Mesendoderm (in vitro differentiated cells): ENCODE measurements around the gene DDX18. TPM values are rescaled to one million over a fixed set of nuclear protein-coding genes. Genes with fewer than 3 reads are reported as not detected.
A peak's percentile ranks its signal among the peaks of the same experiment; 100 is the strongest.

Source experiments
- DNase-seq: peaks from one replicate; pipeline ENCODE4 v3.0.0; 2013
- H2AK5ac ChIP-seq: 2 replicates; pipeline ENCODE4 v1.6.1; 2013; ENCODE audit warnings: low read length, inconsistent platforms
- H2BK120ac ChIP-seq: 2 replicates; pipeline ENCODE4 v1.6.1; 2013; ENCODE audit warnings: low read depth, mild to moderate bottlenecking, low read length, moderate library complexity, mixed read lengths
- H2BK15ac ChIP-seq: replicated peaks from 2 replicates; pipeline ENCODE4 v1.6.1; 2013; ENCODE audit warnings: low read depth, mild to moderate bottlenecking, moderate library complexity
- H2BK5ac ChIP-seq: 2 replicates; pipeline ENCODE4 v1.6.1; 2013; ENCODE audit warnings: low read length, inconsistent platforms
- H3K18ac ChIP-seq: 2 replicates; pipeline ENCODE4 v1.6.1; 2013; ENCODE audit warnings: mild to moderate bottlenecking, low read length, mixed read lengths
- H3K23ac ChIP-seq: one replicate; pipeline ENCODE4 v1.6.1; 2013; ENCODE audit warnings: low read length
- H3K27ac ChIP-seq: 2 replicates; pipeline ENCODE4 v1.5.1; 2013; ENCODE audit warnings: low read depth, mild to moderate bottlenecking, inconsistent platforms, low read length, moderate library complexity
- H3K27me3 ChIP-seq: 2 replicates; pipeline ENCODE4 v1.6.1; 2013; ENCODE audit warnings: low read length, control low read depth, mild to moderate bottlenecking, inconsistent platforms; ENCODE audit not compliant: insufficient read depth, poor library complexity
- H3K36me3 ChIP-seq: 2 replicates; pipeline ENCODE4 v1.6.1; 2013; ENCODE audit warnings: low read length, inconsistent platforms; ENCODE audit not compliant: control insufficient read depth, insufficient read depth
- H3K4ac ChIP-seq: one replicate; pipeline ENCODE4 v1.6.1; 2013; ENCODE audit warnings: low read depth, mild to moderate bottlenecking, low read length, moderate library complexity
- H3K4me1 ChIP-seq: 2 replicates; pipeline ENCODE4 v1.6.1; 2013; ENCODE audit warnings: low read depth, low read length, inconsistent platforms; ENCODE audit not compliant: control insufficient read depth
- H3K4me2 ChIP-seq: 2 replicates; pipeline ENCODE4 v1.6.1; 2013; ENCODE audit warnings: low read length
- H3K4me3 ChIP-seq: 2 replicates; pipeline ENCODE4 v1.5.1; 2013; ENCODE audit warnings: mild to moderate bottlenecking, low read length
- H3K56ac ChIP-seq: one replicate; pipeline ENCODE4 v1.6.1; 2013; ENCODE audit warnings: low read length
- H3K79me1 ChIP-seq: 2 replicates; pipeline ENCODE4 v1.6.1; 2013; ENCODE audit warnings: low read length, inconsistent platforms
- H3K79me2 ChIP-seq: 2 replicates; pipeline ENCODE4 v1.6.1; 2013; ENCODE audit warnings: mild to moderate bottlenecking, low read length; ENCODE audit not compliant: control insufficient read depth, insufficient read depth
- H3K9ac ChIP-seq: 2 replicates; pipeline ENCODE4 v1.6.1; 2013; ENCODE audit warnings: low read length, inconsistent platforms
- H4K5ac ChIP-seq: one replicate; pipeline ENCODE4 v1.6.1; 2013; ENCODE audit warnings: low read length
- H4K8ac ChIP-seq: one replicate; pipeline ENCODE4 v1.6.1; 2013; ENCODE audit warnings: low read depth, mild to moderate bottlenecking, control low read depth, low read length, moderate library complexity
- WGBS: extraction: QIAGEN DNeasy Blood & Tissue Kit; methylation state at CpG from one replicate; pipeline ENCODE4 v1.1.7; 2013; ENCODE audit warnings: low lambda C conversion rate, missing lambda C conversion rate; ENCODE audit not compliant: insufficient coverage; ENCODE audit errors: extremely low coverage; 5-methylcytosine and 5-hydroxymethylcytosine counted together
- polyA plus RNA-seq, 2 experiments: library from polyadenylated mRNA; stranded (reverse); fragments of 200-250 nt; gene quantifications; one replicate each; pipeline ENCODE4 v1.2.3, GENCODE V29; 2013

Gene DDX18
- 151 TPM for polyA plus RNA-seq (2013, experiment 1 of 2)
- polyA plus RNA-seq (2013, experiment 2 of 2), result 155 TPM

GRCh38 chr2:117814417-117815264 is at the start of gene DDX18:
Gene DDX18 (plus strand): TSS chr2:117814691. CDS start chr2:117814778, 87 bp downstream.
- H4K5ac ChIP-seq, result no peak within 1 kb of the TSS
- H2BK15ac ChIP-seq, result no peak within 1 kb of the TSS
- H3K56ac ChIP-seq, result peak within 1 kb of the TSS; percentile 98
- peaks cover 16% of the 10 kb centered on the region for H3K79me2 ChIP-seq
- no peaks in the 10 kb centered on the region for H3K4me1 ChIP-seq
- H3K23ac ChIP-seq, result peak within 1 kb of the TSS; percentile 24
- no peaks in the 10 kb centered on the region for H3K27me3 ChIP-seq
- no peak within 1 kb of the TSS for H3K18ac ChIP-seq
- H3K4ac ChIP-seq, result peak within 1 kb of the TSS; percentile 9
- WGBS, result no CpG with 5 or more reads among the region's 57 CpGs
- peak within 1 kb of the TSS; percentile 92 for H3K4me3 ChIP-seq
- no peak within 1 kb of the TSS for H2BK120ac ChIP-seq
- peaks cover 2% of the 10 kb centered on the region for H3K36me3 ChIP-seq
- H2AK5ac ChIP-seq, result peak within 1 kb of the TSS; percentile 29
- peak; percentile 99 for DNase-seq
- H3K4me2 ChIP-seq, result peak within 1 kb of the TSS; percentile 91
- H4K8ac ChIP-seq, result no peak within 1 kb of the TSS
- H3K27ac ChIP-seq, result no peak within 1 kb of the TSS
- H3K9ac ChIP-seq, result peak within 1 kb of the TSS; percentile 91
- H3K79me1 ChIP-seq, result peaks cover 7% of the 10 kb centered on the region
- H2BK5ac ChIP-seq, result peak within 1 kb of the TSS; percentile 23

- Histone ChIP-seq H3K27ac (no peak overlapping the region), H3K4ac (no peak overlapping the region), H4K5ac (no peak overlapping the region), H3K27me3 (no peaks in the 10 kb centered on the region), H4K8ac (no peak overlapping the region), H2BK120ac (no peak overlapping the region), H3K4me3 (no peak overlapping the region), H2BK5ac (no peak overlapping the region), H3K18ac (no peak overlapping the region), H2BK15ac (no peak overlapping the region), H3K23ac (no peak overlapping the region), H3K4me1 (no peaks in the 10 kb centered on the region), H3K79me2 (no peaks in the 10 kb centered on the region), H3K56ac (no peak overlapping the region), H3K9ac (no peak overlapping the region), H3K4me2 (no peak overlapping the region), H3K79me1 (no peaks in the 10 kb centered on the region), H2AK5ac (no peak overlapping the region), H3K36me3 (no peaks in the 10 kb centered on the region)
- no peak for DNase-seq
- no CpG with 5 or more reads among the region's 1 CpG for WGBS
Observed at GRCh38 chr2:117770730-117771129, 43.8 kb upstream of the DDX18 start.

GRCh38 chr2:117771969-117772630 is 42.4 kb upstream of the DDX18 start:
- Histone ChIP-seq H3K27me3 (no peaks in the 10 kb centered on the region), H3K79me2 (no peaks in the 10 kb centered on the region), H4K8ac (no peak overlapping the region), H2BK15ac (no peak overlapping the region), H3K4me2 (no peak overlapping the region), H3K27ac (no peak overlapping the region), H3K4ac (no peak overlapping the region), H2BK120ac (no peak overlapping the region), H4K5ac (no peak overlapping the region), H3K56ac (no peak overlapping the region), H2AK5ac (no peak overlapping the region), H2BK5ac (no peak overlapping the region), H3K4me3 (no peak overlapping the region), H3K4me1 (no peaks in the 10 kb centered on the region), H3K23ac (no peak overlapping the region), H3K9ac (no peak overlapping the region), H3K18ac (no peak overlapping the region), H3K79me1 (no peaks in the 10 kb centered on the region), H3K36me3 (no peaks in the 10 kb centered on the region)
- WGBS, result no CpG with 5 or more reads among the region's 4 CpGs
- peak; percentile 30 for DNase-seq

- no peak overlapping the region for H2BK120ac ChIP-seq
- no peaks in the 10 kb centered on the region for H3K27me3 ChIP-seq
- H2BK15ac ChIP-seq, result no peak overlapping the region
- no peak overlapping the region for H2AK5ac ChIP-seq
- no peak overlapping the region for H3K18ac ChIP-seq
- no peak for DNase-seq
- no peak overlapping the region for H3K27ac ChIP-seq
- H3K23ac ChIP-seq, result no peak overlapping the region
- H3K36me3 ChIP-seq, result no peaks in the 10 kb centered on the region
- no peak overlapping the region for H4K8ac ChIP-seq
- no peak overlapping the region for H3K4me3 ChIP-seq
- no peak overlapping the region for H3K4me2 ChIP-seq
- H4K5ac ChIP-seq, result no peak overlapping the region
- no peaks in the 10 kb centered on the region for H3K4me1 ChIP-seq
- no peak overlapping the region for H3K4ac ChIP-seq
- no peaks in the 10 kb centered on the region for H3K79me1 ChIP-seq
- no peak overlapping the region for H2BK5ac ChIP-seq
- no peak overlapping the region for H3K56ac ChIP-seq
- no peak overlapping the region for H3K9ac ChIP-seq
- H3K79me2 ChIP-seq, result no peaks in the 10 kb centered on the region
- WGBS, result no CpG with 5 or more reads among the region's 1 CpG
Observed at GRCh38 chr2:117774716-117775115, 39.8 kb upstream of the DDX18 start.

GRCh38 chr2:117775703-117776219 is 38.7 kb upstream of the DDX18 start:
- no peak overlapping the region for H3K4me2 ChIP-seq
- H3K27ac ChIP-seq, result no peak overlapping the region
- no peak overlapping the region for H2BK5ac ChIP-seq
- no peaks in the 10 kb centered on the region for H3K27me3 ChIP-seq
- H3K79me1 ChIP-seq, result no peaks in the 10 kb centered on the region
- H2AK5ac ChIP-seq, result no peak overlapping the region
- H3K4me3 ChIP-seq, result no peak overlapping the region
- no peak overlapping the region for H3K23ac ChIP-seq
- H2BK120ac ChIP-seq, result no peak overlapping the region
- no peak overlapping the region for H4K8ac ChIP-seq
- H4K5ac ChIP-seq, result no peak overlapping the region
- H3K4ac ChIP-seq, result no peak overlapping the region
- no peak overlapping the region for H3K18ac ChIP-seq
- no peak overlapping the region for H3K56ac ChIP-seq
- no peaks in the 10 kb centered on the region for H3K4me1 ChIP-seq
- no peak for DNase-seq
- H3K79me2 ChIP-seq, result no peaks in the 10 kb centered on the region
- no peak overlapping the region for H2BK15ac ChIP-seq
- H3K36me3 ChIP-seq, result no peaks in the 10 kb centered on the region
- no peak overlapping the region for H3K9ac ChIP-seq
